Muscle of back (tissue), 11 donors: ENCODE results near the gene CDC45. TPM values are rescaled to one million over a fixed set of nuclear protein-coding genes. Genes with fewer than 3 reads are reported as not detected.
A peak's percentile ranks its signal among the peaks of the same experiment; 100 is the strongest.

ENCODE experiments used
- DNase-seq, 3 donors: peaks; one replicate each; pipeline versions ENCODE4 v3.0.0 to v3.0.0-alpha.2; 2013
- polyA plus RNA-seq, 10 donors: library from polyadenylated mRNA; unstranded; fragments of 120-200 nt; gene quantifications; one replicate each; pipeline ENCODE4 v1.2.1, GENCODE V29; 2013; ENCODE audit not compliant: insufficient read length in 10 of 10

The CDC45 gene
- polyA plus RNA-seq, 10 donors, result 6.6 to 12.6 (median 9.6) TPM

DNA sequence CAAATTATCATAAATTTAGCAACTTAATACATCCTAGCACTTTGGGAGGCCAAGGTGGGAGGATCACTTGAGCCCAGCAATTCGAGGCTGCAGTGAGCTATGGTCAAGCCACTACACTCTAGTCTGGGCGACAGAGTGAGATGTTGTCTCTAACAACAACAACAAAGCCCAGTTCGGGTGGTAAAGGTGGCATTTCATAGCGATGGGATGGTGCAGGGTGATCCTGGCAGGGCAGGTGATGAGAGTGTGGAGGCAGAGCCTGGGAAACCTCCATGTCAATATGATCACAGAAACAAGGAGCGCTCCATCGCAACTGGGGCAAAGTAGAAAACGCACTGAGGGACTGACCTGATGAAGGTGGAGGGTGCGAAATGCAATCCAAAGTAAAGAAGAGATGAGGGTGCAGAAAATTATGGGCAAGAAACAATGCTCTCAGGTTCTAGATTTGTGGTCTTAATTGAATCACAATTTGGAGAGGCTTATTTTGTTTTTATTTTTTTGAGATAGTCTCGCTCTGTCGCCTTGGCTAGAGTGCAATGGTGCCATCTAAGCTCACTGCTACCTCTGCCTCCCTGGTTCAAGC lies 77.3 kb downstream of the CDC45 start:
- no peak for DNase-seq

DNA sequence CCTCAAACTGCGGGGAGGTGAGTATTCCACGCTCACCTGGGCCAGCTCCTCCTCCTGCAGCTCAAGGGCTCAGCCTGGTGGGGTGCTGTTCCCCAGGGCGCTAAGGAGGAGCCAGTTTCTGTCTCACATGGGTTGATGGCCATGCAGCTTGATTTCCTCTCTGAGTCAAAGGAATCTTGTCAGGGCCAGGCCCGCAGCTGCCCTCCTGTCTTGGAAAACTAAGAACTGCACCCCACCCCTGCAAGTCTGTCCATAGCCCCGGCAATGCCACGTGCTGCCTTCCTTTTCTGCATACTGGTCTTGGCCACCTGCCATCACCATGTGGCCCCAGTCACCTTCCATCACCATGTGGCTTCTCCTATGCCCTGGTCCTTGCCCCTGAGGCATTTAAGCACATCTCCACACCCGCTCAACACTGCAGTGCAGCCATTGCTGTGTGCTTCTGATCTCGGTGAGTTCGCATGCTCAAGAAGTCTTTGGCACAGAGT lies 79.6 kb downstream of the CDC45 start:
- no peak for DNase-seq

DNA sequence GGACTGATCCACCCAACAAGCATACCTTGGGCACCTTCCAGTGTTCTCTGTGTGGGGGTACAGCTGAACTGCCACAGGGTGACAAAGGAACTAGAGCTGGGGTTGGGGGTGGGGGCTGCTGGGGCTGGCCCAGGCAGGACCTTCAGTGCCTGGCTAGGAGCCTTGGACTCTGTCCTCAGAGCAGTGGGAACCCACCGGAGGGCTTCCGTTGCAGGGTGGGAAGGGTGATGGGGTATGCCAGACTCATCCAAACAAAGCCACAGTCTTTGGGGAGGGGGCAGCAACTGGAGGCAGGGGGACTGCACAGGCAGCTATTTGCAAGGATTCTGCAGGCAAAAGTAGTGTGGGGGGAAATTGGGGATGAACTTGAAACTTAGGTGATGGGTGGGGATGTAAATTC lies 80.2 kb downstream of the CDC45 start:
- DNase-seq, result no peak

GRCh38 chr22:19565382-19566278 lies 85.9 kb downstream of the CDC45 start:
- DNase-seq, result no peak

DNA sequence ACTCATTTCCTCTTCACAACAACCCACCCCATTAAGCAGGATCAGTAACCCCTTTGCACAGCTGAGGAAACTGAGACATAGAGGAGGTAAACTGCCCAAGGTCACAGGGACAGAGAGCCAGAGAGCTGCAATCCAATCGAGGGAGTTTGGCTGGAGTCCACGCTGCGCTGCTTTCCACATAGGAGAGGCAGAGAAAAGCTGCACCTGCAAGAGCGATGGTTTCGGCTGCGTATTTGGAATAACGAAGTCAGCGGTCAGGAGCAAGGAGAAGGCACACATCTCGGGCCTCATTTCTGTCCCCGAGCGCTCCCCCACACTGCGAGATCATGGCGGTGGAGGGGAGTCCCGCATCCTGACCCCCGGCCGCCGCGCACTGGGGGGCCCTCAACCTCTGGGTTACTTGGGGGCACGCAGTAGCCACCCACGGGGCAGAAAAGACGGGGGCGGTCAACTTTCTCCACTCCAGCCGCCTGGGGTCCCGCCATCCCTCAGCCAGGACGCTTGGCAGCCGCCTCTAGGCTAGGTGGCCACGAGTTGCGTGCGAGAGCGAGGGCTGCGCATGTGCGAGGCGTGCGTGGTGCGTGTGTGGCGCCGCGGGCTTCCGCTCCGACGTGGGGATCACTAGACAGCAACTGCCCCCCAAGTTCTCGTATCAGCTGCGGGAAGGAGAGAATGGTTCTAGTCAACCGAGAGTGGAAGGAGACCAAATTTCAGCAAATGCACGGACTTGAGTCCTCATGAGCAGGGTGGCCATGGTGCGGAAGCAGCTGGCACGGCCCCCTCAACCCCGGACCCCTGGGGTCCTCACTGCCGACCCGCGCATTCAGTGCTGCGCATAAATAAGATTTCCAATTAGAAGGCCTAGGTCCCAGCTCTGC lies 86.8 kb downstream of the CDC45 start:
- no peak for DNase-seq

GRCh38 chr22:19567157-19568009 lies 87.7 kb downstream of the CDC45 start:
- no peak for DNase-seq

DNA sequence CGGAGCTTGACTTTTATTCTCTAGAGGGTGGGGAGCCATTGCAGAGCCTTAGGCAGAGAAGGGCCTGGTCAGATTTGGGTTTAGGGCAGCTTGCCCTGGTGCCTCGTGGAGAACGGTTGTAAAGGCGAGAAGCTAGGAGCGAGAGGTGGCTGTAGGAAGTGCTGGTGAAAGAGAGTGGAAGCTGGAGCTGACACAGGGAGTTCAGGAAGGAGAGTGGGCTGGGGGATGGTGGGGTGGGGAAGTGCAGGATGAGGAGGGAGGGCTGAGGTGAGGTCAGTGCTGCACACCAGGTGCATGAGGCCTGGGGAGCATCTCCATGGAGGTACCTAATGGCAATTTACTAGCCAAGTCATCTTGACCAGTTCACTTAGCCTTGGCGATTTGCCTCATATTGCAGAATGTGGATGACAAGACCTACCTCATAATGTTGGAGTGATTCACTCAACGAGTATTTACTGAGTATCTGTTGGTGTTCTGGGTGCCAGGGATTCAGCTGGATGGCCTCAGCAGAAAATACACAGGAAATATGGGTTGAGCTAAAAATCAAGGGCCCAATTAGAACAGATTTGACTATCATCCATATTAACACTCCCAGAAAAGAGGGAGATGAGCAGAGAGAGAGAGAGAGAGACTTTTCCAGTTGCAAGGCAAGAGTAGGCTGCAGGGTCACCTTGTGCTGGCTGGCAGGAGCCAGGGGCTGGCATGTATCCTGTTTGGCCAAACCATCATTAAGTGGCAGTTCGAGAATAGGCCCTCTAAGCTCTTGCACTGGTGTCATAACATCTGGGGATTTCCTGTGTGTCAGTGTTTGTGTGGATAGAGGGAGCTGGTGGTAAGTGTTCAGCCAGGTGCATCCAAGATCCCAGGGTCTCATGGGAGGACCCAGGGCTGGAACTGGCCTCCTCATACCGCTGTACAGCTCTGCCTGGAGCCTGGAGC lies 88.9 kb downstream of the CDC45 start:
- DNase-seq, result peak in 1 of 3 donors; percentile 33

DNA sequence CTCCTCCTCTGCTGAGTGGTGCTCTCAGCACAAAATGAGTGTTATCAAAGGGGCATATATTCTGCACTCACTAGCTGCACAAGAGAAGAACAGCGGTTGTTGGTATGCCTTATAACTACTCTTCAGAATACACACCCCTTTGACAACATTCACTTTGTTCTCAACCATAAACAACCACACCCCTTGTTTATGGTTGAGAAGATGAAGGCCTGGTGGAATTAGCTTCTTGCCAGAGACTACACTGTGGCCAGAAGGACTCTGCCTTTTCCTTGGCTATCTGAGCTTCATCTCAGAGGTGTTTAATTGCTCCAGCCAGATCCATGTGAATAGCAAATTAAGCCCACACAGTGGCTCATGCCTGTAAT lies 89.5 kb downstream of the CDC45 start:
- no peak for DNase-seq

DNA sequence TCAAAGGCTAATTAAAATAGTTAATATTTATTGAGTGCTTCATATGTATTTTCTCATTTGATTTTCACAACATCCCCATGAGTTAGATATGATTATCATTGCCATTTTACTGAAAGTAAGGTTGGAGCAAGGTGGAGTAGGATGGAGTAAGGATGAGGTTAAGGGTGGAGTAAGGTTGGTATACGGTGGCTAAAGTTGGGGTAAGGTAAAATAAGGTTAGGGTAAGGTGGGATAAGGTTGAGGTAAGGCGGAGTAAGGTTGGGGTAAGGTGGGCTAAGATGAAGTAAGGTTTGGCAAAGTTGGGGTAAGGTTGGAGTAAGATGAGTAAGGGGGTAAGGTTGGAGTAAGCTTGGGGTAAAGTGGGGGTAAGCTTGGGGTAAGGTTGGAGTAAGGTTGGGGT lies 90.3 kb downstream of the CDC45 start:
- DNase-seq, result no peak

Other genes with a start within 250 kb of the CDC45 start
- 10 to 100 TPM; 11.6 to 27.6 (median 18.6) TPM for gene CLTCL1, start 188.2 kb upstream of the CDC45 start, polyA plus RNA-seq
- 10 to 100 TPM; 15.4 to 21.8 (median 17.5) TPM for gene HIRA, start 48.2 kb upstream of the CDC45 start, polyA plus RNA-seq
- gene MRPL40, start 47.4 kb upstream of the CDC45 start, polyA plus RNA-seq, result 10 to 100 TPM; 28.0 to 36.7 (median 32.4) TPM
- gene C22orf39, start 32.2 kb upstream of the CDC45 start, polyA plus RNA-seq, result 10 to 100 TPM; 29.0 to 38.4 (median 33.8) TPM
- 10 to 100 TPM; 36.4 to 53.2 (median 41.2) TPM for gene UFD1, start 727 bp upstream of the CDC45 start, polyA plus RNA-seq
- gene CLDN5, start 44.5 kb downstream of the CDC45 start, polyA plus RNA-seq, result 10 to 100 TPM; 24.7 to 68.9 (median 44.7) TPM
- 100 to 1,000 TPM in 8 of 10 donors, 10 to 100 TPM in 2; 83.2 to 122 (median 105) TPM for gene SEPTIN5, start 234.6 kb downstream of the CDC45 start, polyA plus RNA-seq
- 10 to 100 TPM in 7 of 10 donors, 1 to 10 TPM in 3; 4.2 to 15.9 (median 12.4) TPM for gene GP1BB, start 243.6 kb downstream of the CDC45 start, polyA plus RNA-seq